Stimulated activated effector memory CD8-positive, alpha-beta T cell treated with anti-CD3 and anti-CD28 coated beads, Interleukin-12 subunit alpha, Interleukin-12 subunit beta, amount 100 ng/mL, for 72 hours (primary cell): ENCODE results near the gene LMNTD2.

Experiments
- ATAC-seq: fragments of 150-1000 bp; cut with Tn5 transposase; 2 replicates; pipeline ENCODE4 v1.10.0; 2021
- DNase-seq, 2 donors: peaks; one replicate each; pipeline ENCODE4 v3.0.0; 2021 to 2022; ENCODE audit warnings: low spot score in 2 of 2
- H3K27ac Mint-ChIP-seq: one replicate; pipeline ENCODE4 v1.8.0; 2022; ENCODE audit warnings: mild to moderate bottlenecking, mixed read lengths
- H3K36me3 Mint-ChIP-seq: one replicate; pipeline ENCODE4 v1.8.0; 2022; ENCODE audit warnings: mild to moderate bottlenecking, mixed read lengths
- H3K4me1 Mint-ChIP-seq: one replicate; pipeline ENCODE4 v1.8.0; 2022; ENCODE audit warnings: mixed read lengths
- H3K4me3 Mint-ChIP-seq: one replicate; pipeline ENCODE4 v1.8.0; 2022; ENCODE audit warnings: mild to moderate bottlenecking, mixed read lengths
- H3K9me3 Mint-ChIP-seq: one replicate; pipeline ENCODE4 v1.8.0; 2022; ENCODE audit warnings: mixed read lengths

LMNTD2 gene

DNA sequence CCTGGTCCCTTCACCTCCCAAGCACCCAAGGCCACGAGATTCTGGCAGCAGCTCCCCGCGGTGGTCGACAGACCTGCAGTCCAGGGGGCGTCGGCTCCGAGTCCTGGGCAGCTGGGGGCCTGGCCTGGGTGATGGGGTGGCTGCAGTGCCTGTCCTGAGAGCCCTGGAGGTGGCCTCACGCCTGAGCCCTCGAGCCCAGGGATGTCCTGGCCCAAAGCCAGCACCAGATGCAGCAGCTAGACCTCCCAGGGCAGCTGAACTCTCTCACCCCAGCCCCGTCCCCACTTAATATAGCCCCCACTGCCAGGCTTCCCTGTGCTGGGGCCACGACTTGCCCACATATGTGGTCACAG is 6.6 kb downstream of the LMNTD2 start:
- H3K27ac Mint-ChIP-seq, result no peak overlapping the region
- H3K36me3 Mint-ChIP-seq, result no peaks in the 10 kb centered on the region
- DNase-seq (no peak), ATAC-seq (no peak)
- no peaks in the 10 kb centered on the region for H3K4me1 Mint-ChIP-seq
- H3K4me3 Mint-ChIP-seq, result peak overlapping the region; percentile 42
- H3K9me3 Mint-ChIP-seq, result no peaks in the 10 kb centered on the region

DNA sequence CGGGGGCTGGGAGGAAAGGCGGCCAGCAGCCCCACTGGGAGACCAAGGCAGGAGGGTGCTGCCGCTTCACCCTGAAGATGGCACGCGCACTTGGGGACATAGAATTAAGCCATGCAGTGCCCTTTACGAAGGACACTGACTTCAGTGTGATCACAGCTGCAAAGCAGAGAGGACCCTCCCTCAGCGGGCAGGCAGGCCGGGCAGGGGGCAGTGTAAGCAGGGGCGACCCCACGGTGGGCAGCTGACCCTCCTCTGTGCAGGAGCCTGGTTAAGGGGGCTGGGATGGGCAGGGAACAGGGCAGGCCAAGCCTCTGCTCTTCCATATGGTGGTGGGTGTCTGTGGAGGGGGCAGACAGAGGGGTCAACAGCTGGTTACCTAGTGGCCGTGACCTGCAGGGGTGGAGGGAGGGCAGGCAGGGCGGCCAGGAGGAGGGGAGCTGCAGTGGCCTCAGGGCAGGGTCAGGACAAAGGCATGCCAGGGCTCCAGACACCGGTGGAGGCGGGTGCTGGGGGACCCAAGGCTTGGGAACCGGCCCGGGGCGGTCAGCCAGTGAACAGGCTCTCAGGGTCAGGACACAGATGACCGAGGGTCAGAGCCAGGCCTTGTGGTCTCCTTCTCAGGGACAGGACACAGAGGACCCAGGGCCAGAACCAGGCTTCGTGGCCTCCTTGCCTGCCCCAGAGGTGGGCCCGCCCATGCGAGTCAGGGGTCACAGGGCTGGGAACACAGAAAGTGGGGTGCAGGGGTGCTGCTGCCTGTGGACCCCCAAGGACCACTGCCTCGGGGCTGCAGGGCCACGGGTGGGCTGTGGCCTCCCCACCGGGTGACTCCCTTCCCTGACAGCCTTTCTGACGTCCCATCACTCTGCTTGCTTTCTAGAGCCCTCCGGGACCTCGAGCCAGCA is 7.2 kb downstream of the LMNTD2 start:
- ATAC-seq (no peak), DNase-seq (no peak)
- H3K27ac Mint-ChIP-seq, result no peak overlapping the region
- no peaks in the 10 kb centered on the region for H3K4me1 Mint-ChIP-seq
- H3K36me3 Mint-ChIP-seq, result no peaks in the 10 kb centered on the region
- no peaks in the 10 kb centered on the region for H3K9me3 Mint-ChIP-seq
- H3K4me3 Mint-ChIP-seq, result no peak overlapping the region

GRCh38 chr11:551596-551995 is 8.9 kb downstream of the LMNTD2 start:
- Mint-ChIP-seq H3K4me1 (no peaks in the 10 kb centered on the region), H3K27ac (no peak overlapping the region), H3K9me3 (no peaks in the 10 kb centered on the region), H3K36me3 (no peaks in the 10 kb centered on the region), H3K4me3 (no peak overlapping the region)
- DNase-seq (no peak), ATAC-seq (no peak)

DNA sequence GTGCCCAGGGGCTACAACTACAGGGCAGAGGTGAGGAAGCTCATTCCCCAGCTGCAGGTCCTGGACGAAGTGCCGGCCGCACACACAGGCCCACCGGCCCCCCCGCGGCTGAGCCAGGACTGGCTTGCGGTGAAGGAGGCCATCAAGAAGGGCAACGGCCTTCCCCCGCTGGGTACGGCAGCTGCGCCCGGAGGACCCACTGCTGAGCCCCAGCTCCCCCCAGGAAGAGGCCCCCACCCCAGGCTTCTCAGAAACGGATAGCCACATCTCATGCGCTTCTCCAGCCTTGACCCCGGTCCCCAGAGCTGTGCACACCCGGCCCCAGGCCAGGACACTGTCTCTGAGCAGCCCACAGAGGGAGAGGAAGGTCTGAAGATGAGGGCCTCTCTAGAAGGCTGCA is 9.4 kb downstream of the LMNTD2 start:
- DNase-seq (no peak), ATAC-seq (no peak)
- no peaks in the 10 kb centered on the region for H3K4me1 Mint-ChIP-seq
- H3K36me3 Mint-ChIP-seq, result no peaks in the 10 kb centered on the region
- H3K9me3 Mint-ChIP-seq, result no peaks in the 10 kb centered on the region
- no peak overlapping the region for H3K27ac Mint-ChIP-seq
- no peak overlapping the region for H3K4me3 Mint-ChIP-seq

- no peaks in the 10 kb centered on the region for H3K36me3 Mint-ChIP-seq
- DNase-seq (no peak), ATAC-seq (no peak)
- no peaks in the 10 kb centered on the region for H3K9me3 Mint-ChIP-seq
- H3K4me3 Mint-ChIP-seq, result no peak overlapping the region
- no peak overlapping the region for H3K27ac Mint-ChIP-seq
- H3K4me1 Mint-ChIP-seq, result no peaks in the 10 kb centered on the region
Measured at GRCh38 chr11:550746-551085, 9.8 kb downstream of the LMNTD2 start.

DNA sequence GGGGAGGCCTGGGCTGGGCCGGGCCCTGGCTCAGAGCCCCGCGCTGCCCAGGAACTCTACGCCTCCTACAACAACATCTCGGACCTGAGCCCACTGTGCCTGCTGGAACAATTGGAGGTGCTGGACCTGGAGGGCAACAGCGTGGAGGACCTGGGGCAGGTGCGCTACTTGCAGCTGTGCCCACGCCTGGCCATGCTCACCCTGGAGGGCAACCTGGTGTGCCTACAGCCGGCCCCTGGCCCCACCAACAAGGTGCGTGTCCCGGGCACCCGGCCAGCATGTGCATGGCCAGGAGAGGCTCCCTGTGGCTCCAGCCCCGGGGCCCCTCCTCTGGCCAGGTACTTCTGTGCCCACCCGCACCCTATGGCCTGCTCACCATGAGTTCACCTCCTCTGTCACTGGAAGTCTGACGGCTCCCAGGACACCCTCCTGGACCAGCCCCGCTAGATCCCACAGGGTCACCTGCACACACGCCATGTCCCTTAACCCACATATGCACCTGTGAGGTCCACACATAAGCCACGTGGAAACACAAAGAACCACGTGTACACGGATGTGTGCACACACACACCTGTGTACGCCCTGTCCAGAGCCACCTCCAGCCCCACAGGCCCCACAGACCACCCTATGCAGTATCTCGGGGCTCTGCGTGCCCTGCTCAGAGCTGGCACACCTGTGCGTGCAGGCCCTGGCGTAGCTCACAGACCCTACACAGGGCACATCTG is 10.4 kb downstream of the LMNTD2 start:
- DNase-seq (no peak), ATAC-seq (no peak)
- Mint-ChIP-seq H3K4me3 (no peak overlapping the region), H3K4me1 (no peaks in the 10 kb centered on the region), H3K36me3 (no peaks in the 10 kb centered on the region), H3K27ac (no peak overlapping the region), H3K9me3 (no peaks in the 10 kb centered on the region)

DNA sequence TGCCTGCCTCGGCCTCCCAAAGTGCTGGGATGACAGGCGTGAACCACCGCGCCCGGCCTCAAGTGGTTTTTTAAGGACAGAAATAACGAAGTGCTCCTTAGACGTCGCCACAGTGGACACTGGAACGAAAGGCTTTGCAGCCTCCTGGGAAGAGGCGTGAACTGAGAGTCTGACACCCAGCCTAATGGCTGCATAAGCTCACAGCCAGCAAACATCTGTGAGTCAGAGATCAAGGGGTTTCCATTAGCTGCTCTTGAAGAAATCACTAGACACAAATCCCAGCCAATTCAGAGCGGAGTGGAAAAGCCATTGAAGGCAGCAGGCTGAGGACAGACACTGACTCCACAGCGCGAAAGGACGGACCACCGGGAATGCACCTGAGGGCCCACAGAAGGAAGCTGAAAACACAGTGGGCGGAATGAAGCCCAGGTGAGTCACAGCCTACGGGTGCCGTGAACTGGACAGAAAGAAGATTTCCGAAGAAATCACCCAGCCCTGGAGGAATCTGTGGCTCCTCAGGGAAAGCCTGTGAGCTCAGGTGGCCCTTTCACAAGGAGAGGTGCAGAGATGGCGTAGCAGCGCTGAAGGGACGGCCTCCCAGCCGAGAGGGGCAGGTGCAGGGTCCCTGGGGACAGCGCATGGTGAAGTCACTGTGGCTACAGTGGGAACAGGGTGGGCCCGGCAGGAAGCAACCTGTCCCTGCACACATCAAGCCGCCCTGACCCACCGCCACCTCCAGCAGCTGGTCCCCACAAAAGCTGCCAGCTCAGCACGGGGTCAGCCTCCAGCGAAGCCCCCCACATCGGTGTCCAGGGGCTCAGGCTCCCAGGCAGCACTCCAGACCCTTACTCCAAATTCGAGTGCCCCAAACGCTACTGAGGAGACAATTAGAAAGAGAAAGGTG is 11.6 kb downstream of the LMNTD2 start:
- Mint-ChIP-seq H3K36me3 (no peaks in the 10 kb centered on the region), H3K27ac (no peak overlapping the region), H3K4me3 (no peak overlapping the region), H3K9me3 (no peaks in the 10 kb centered on the region), H3K4me1 (no peaks in the 10 kb centered on the region)
- ATAC-seq, result no peak
- DNase-seq, result no peak

DNA sequence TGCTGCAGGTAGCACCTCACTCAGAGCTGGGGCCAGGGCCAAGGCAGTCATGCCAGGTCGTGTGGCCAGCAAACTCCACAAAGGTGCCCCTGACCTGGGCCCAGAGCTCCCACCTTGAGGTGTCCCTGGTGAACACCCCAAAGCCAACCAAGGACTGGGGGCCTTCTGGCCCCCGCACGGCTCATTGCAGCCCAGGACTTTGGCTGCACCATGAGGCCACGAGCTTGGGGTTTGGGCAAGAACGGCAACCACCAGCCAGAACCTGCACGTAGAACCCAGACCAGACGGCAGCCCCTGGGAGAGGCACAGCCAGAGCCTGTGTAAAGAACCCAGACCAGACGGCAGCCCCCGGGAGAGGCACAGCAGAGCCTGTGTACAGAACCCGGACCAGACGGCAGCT is 15.4 kb downstream of the LMNTD2 start:
- Mint-ChIP-seq H3K27ac (no peak overlapping the region), H3K4me1 (no peaks in the 10 kb centered on the region), H3K36me3 (peaks cover 6% of the 10 kb centered on the region), H3K4me3 (no peak overlapping the region), H3K9me3 (no peaks in the 10 kb centered on the region)
- ATAC-seq (no peak), DNase-seq (no peak)

GRCh38 chr11:544817-545166 is 15.7 kb downstream of the LMNTD2 start:
- Mint-ChIP-seq H3K9me3 (no peaks in the 10 kb centered on the region), H3K4me3 (no peak overlapping the region), H3K36me3 (peaks cover 6% of the 10 kb centered on the region), H3K4me1 (no peaks in the 10 kb centered on the region), H3K27ac (no peak overlapping the region)
- no peak for ATAC-seq
- DNase-seq, result no peak

- DNase-seq, result no peak
- H3K36me3 Mint-ChIP-seq, result peaks cover 6% of the 10 kb centered on the region
- H3K4me3 Mint-ChIP-seq, result no peak overlapping the region
- no peak for ATAC-seq
- no peak overlapping the region for H3K27ac Mint-ChIP-seq
- H3K4me1 Mint-ChIP-seq, result peaks cover 11% of the 10 kb centered on the region
- no peaks in the 10 kb centered on the region for H3K9me3 Mint-ChIP-seq
Measured at GRCh38 chr11:541433-541885, 19.1 kb downstream of the LMNTD2 start.

GRCh38 chr11:540583-541432 is 19.7 kb downstream of the LMNTD2 start:
- Mint-ChIP-seq H3K4me1 (peaks cover 17% of the 10 kb centered on the region), H3K36me3 (peaks cover 6% of the 10 kb centered on the region), H3K27ac (no peak overlapping the region)

GRCh38 chr11:539971-540481 is 20.5 kb downstream of the LMNTD2 start:
- no peaks in the 10 kb centered on the region for H3K9me3 Mint-ChIP-seq
- DNase-seq (no peak), ATAC-seq (no peak)
- H3K27ac Mint-ChIP-seq, result no peak overlapping the region
- peaks cover 6% of the 10 kb centered on the region for H3K36me3 Mint-ChIP-seq
- H3K4me1 Mint-ChIP-seq, result peaks cover 17% of the 10 kb centered on the region
- H3K4me3 Mint-ChIP-seq, result no peak overlapping the region

More at GRCh38 chr11:540583-541432, 19.7 kb downstream of the LMNTD2 start:
- Mint-ChIP-seq H3K9me3 (no peaks in the 10 kb centered on the region), H3K4me3 (no peak overlapping the region)
- ATAC-seq, result no peak
- no peak for DNase-seq

DNA sequence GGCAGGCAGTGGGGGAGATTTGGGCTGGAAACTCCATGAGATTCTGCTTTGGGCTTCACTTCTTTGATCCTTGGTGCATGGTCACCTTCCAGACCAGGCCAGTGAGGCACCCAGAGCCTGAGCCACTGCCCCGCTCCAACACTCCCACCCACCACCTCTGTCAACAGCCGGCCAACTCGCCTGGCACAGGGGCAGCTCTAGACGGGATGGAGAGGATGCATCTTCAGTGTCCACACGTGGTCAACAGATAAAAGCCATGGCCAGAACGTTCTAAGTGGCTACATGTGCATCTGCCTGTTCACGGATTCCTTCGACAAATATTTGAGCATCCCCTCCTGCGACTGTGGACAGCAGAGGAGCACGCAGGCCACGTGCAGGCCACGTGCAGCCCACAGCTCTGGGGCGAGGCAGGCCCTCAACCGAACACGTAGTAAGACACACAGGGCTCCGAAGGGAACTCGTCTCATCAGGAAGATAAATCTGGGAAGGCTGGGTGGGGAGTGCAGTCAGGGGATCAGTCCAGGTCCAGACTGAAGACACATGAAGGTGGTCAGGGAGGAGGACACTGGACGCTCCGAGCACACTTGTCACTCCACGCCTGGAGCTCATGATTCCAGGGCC is 22.0 kb downstream of the LMNTD2 start:
- H3K9me3 Mint-ChIP-seq, result no peaks in the 10 kb centered on the region
- H3K27ac Mint-ChIP-seq, result peak overlapping the region; percentile 73
- H3K36me3 Mint-ChIP-seq, result peaks cover 6% of the 10 kb centered on the region
- ATAC-seq (no peak), DNase-seq (peak in 1 of 2 donors; percentile 54)
- H3K4me3 Mint-ChIP-seq, result peak overlapping the region; percentile 84
- peaks cover 17% of the 10 kb centered on the region for H3K4me1 Mint-ChIP-seq
